Immature natural killer cell (primary cell): ENCODE measurements around the gene FAM228B. TPM values are rescaled to one million over a fixed set of nuclear protein-coding genes. Genes with fewer than 3 reads are reported as not detected.

Experiments used
- DNase-seq, 3 donors: peaks; one replicate each; pipeline ENCODE4 v3.0.0; 2022; ENCODE audit warnings: mixed read lengths in 1 of 3
- H3K27ac Mint-ChIP-seq, 6 donors: one replicate each; pipeline ENCODE4 v1.8.0; 2020; ENCODE audit warnings: mixed read lengths in 6 of 6, mild to moderate bottlenecking in 5 of 6, inconsistent platforms in 4 of 6, moderate library complexity in 3 of 6
- H3K27me3 Mint-ChIP-seq, 3 donors: one replicate each; pipeline ENCODE4 v1.8.0; 2020 to 2021; ENCODE audit warnings: low read depth in 3 of 3, mild to moderate bottlenecking in 3 of 3, mixed read lengths in 3 of 3, moderate library complexity in 3 of 3, inconsistent platforms in 1 of 3
- H3K36me3 Mint-ChIP-seq, 3 donors: one replicate each; pipeline ENCODE4 v1.8.0; 2020; ENCODE audit warnings: mixed read lengths in 3 of 3, inconsistent platforms in 2 of 3, mild to moderate bottlenecking in 2 of 3
- H3K4me1 Mint-ChIP-seq, 2 donors: one replicate each; pipeline ENCODE4 v1.8.0; 2020; ENCODE audit warnings: inconsistent platforms in 2 of 2, mild to moderate bottlenecking in 2 of 2, mixed read lengths in 2 of 2, moderate library complexity in 1 of 2
- H3K4me3 Mint-ChIP-seq, 5 donors: one replicate each; pipeline ENCODE4 v1.8.0; 2020; ENCODE audit warnings: mild to moderate bottlenecking in 5 of 5, mixed read lengths in 5 of 5, inconsistent platforms in 3 of 5, moderate library complexity in 3 of 5
- H3K9me3 Mint-ChIP-seq, 6 donors: one replicate each; pipeline ENCODE4 v1.8.0; 2020; ENCODE audit warnings: mild to moderate bottlenecking in 6 of 6, mixed read lengths in 6 of 6, inconsistent platforms in 4 of 6, moderate library complexity in 3 of 6
- polyA plus RNA-seq, 3 donors: library from polyadenylated mRNA; unstranded; fragments of 300-500 nt; fragmentation: Illumina TruSeq; gene quantifications; one replicate each; pipeline ENCODE4 v1.2.3, GENCODE V29; 2021

The FAM228B gene
- polyA plus RNA-seq, 3 donors from 2014 or later = 4.1 to 16.2 (median 16.1) TPM

DNA sequence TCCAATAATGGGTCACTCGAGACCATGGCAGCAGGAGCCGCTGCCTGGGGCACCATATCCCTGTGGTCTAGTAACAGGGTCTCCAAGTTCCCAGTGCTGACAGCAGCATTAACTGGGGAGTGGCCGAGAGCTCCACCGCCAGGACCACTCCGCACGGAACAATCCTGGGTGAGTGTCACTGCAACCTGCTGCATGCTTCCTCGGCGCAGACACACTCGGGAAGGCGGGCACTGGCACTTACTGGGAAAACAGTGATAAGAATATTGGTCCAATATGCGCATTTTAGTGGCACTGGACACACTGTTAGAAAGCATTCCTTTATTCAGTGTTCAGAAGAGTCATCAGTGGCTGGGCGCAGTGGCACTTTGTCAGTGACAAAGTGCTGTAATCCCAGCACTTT lies 81.2 kb downstream of the FAM228B start:
- Mint-ChIP-seq H3K27me3 (peaks cover 0 to 3% (median 1%) of the 10 kb centered on the region in 3 donors), H3K27ac (no peak overlapping the region), H3K4me1 (no peaks in the 10 kb centered on the region), H3K9me3 (no peaks in the 10 kb centered on the region), H3K4me3 (no peak overlapping the region), H3K36me3 (peaks cover 40 to 71% (median 46%) of the 10 kb centered on the region in 3 donors)
- DNase-seq = no peak

DNA sequence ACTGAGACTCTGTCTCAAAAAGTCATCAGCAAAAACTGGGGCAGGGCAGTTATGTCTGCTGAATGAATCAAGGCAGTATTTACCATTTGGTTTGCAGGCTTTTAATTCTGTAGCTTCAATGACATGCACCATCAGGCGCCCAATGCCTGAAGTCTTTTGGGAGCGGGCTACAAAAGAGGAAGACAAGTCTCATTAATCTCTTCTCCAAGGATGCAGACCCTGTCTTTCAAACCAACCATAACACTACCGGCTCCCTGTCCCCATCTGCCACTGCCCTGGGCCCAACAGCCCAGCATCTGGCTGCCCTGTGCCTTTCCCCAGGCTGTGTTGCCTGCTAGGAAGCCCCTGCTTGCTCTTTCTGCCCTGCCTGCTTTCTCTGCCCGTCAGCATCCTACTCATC lies 81.9 kb downstream of the FAM228B start:
- Mint-ChIP-seq H3K27me3 (peaks cover 0 to 3% (median 0%) of the 10 kb centered on the region in 3 donors), H3K9me3 (no peaks in the 10 kb centered on the region), H3K4me3 (no peak overlapping the region), H3K4me1 (no peaks in the 10 kb centered on the region), H3K36me3 (peaks cover 44 to 77% (median 46%) of the 10 kb centered on the region in 3 donors), H3K27ac (peak overlapping the region in 1 of 6 donors; percentile 58)
- no peak for DNase-seq

DNA sequence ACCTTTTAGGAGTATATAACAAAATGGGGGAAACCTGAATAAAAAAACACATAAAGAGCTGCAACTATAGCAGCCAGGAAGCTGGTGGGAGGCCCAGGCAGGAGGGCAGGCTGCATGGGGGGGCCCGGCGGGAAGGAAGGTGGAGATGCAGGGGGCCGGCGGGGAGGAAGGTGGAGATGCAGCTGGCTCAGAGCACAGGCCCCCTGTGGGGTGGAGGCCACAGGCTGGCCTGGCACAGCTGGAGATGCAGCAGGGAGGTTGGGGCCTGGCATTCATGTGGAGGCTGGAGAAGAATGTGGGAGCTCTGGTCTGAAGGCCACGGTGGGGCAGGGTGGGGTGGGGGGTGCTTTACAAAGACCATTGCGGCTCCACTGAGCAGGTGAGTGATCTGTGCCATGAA lies 83.0 kb downstream of the FAM228B start:
- H3K4me1 Mint-ChIP-seq = no peaks in the 10 kb centered on the region
- DNase-seq = no peak
- no peaks in the 10 kb centered on the region for H3K9me3 Mint-ChIP-seq
- H3K27me3 Mint-ChIP-seq = peaks cover 0 to 3% (median 0%) of the 10 kb centered on the region in 3 donors
- no peak overlapping the region for H3K4me3 Mint-ChIP-seq
- H3K36me3 Mint-ChIP-seq = peaks cover 42 to 78% (median 44%) of the 10 kb centered on the region in 3 donors
- peak overlapping the region in 1 of 6 donors; percentile 78 for H3K27ac Mint-ChIP-seq

DNA sequence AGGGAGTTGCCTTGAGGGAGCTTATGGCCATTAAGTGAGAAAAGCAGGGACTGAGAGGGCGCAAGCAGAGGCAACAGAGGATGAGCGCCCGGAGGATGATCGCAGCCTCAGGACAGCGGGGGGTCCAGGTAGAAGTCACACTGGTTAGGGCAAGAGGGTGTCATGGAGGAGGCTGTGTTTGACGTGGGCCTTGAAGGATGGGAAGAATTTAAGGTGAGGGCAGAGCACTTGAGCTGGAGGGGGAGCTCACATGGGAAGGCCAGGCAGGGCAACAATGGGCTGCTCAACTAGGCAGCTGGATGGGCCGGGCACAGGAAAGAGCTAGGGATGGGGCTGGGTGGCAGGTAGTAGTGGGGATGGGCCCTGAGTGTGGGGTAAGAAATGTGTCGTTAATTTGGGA lies 83.4 kb downstream of the FAM228B start:
- peaks cover 42 to 79% (median 47%) of the 10 kb centered on the region in 3 donors for H3K36me3 Mint-ChIP-seq
- DNase-seq = no peak
- no peaks in the 10 kb centered on the region for H3K9me3 Mint-ChIP-seq
- H3K4me3 Mint-ChIP-seq = no peak overlapping the region
- peak overlapping the region in 1 of 6 donors; percentile 7 for H3K27ac Mint-ChIP-seq
- no peaks in the 10 kb centered on the region for H3K4me1 Mint-ChIP-seq
- H3K27me3 Mint-ChIP-seq = peaks cover 0 to 3% (median 0%) of the 10 kb centered on the region in 3 donors

DNA sequence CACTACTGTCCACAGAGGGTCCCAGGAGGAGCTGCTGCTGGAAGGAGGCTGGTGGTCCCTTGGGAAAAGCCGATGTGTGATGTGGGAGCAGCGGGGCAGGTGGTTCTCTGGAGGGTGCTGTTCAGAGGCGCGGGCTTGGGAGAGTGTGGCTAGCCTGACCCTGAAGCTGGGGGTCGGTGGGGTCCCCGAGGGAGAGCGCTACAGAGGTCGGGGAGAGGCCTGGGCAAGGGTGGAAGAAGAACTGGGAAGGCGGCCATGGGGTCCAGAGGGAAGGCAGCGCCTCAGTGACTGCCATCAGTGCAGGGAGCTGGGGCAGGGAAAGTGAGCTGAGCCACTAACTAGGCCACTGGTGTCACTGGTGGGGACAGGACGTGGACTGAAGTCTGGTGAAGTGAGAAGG lies 84.1 kb downstream of the FAM228B start:
- Mint-ChIP-seq H3K27ac (peak overlapping the region in 1 of 6 donors; percentile 67), H3K4me1 (no peaks in the 10 kb centered on the region), H3K36me3 (peaks cover 42 to 80% (median 48%) of the 10 kb centered on the region in 3 donors), H3K27me3 (peaks cover 0 to 3% (median 0%) of the 10 kb centered on the region in 3 donors), H3K4me3 (no peak overlapping the region), H3K9me3 (no peaks in the 10 kb centered on the region)
- DNase-seq = no peak

DNA sequence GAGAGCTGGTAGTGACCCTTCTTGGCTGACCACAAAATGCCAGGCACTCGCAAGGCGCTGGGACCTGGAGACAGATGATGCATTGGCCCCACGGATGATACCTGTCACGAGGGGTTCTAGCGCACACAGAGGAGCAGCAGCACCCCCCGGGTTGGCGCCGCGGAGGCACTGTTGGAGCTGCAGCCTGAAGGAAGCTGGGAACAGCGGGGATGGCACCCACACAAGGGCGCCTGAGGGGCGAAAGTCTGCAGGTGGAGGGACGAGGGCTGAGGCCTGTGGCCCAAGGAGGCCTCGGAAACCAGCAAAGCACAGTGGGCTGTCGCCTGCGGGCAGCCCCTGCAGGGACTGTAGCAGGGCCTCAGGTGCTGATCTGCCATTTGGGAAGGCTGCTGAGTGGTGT lies 85.2 kb downstream of the FAM228B start:
- no peak for DNase-seq
- Mint-ChIP-seq H3K4me3 (no peak overlapping the region), H3K36me3 (peaks cover 47 to 78% (median 50%) of the 10 kb centered on the region in 3 donors), H3K9me3 (no peaks in the 10 kb centered on the region), H3K27ac (peak overlapping the region in 1 of 6 donors; percentile 30), H3K27me3 (peaks cover 0 to 3% (median 0%) of the 10 kb centered on the region in 3 donors), H3K4me1 (no peaks in the 10 kb centered on the region)

DNA sequence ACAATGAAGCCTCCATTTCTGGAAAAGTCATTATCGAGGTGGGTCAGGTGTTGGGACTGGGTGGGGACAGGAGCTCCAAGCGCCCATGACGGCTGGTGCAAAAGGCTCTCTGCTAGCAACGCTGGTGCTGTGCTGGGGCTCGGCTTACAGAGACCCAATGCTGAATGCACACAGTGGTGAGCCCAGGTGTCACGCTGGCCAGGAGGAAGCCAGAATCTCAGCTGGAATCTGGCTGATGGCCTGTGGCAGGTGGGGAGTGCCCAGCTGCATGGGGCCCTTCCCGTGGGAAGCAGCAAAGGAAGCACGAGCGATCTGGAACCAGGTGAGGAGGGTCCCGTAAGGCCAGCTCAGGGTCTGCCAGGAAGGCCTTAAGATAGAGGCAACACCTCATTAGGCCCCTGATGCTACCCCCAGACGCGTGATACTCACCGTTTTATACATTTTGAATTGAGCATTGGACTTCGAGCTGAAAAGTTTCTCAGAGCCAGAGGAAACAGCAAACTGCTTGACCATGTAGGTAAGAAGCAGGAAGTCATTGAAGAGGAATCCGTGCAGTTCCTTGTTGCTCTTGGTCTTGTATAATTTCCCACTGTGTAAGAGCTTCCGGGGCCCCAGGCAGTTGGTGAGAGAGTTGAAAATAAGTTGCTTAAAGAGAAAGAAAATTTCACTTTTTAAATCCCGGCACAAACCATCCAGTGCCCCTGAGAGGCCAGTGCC lies 86.3 kb downstream of the FAM228B start:
- Mint-ChIP-seq H3K27me3 (peaks cover 0 to 3% (median 0%) of the 10 kb centered on the region in 3 donors), H3K4me1 (no peaks in the 10 kb centered on the region), H3K4me3 (no peak overlapping the region), H3K36me3 (peaks cover 40 to 71% (median 44%) of the 10 kb centered on the region in 3 donors), H3K9me3 (no peaks in the 10 kb centered on the region), H3K27ac (no peak overlapping the region)
- DNase-seq = no peak

DNA sequence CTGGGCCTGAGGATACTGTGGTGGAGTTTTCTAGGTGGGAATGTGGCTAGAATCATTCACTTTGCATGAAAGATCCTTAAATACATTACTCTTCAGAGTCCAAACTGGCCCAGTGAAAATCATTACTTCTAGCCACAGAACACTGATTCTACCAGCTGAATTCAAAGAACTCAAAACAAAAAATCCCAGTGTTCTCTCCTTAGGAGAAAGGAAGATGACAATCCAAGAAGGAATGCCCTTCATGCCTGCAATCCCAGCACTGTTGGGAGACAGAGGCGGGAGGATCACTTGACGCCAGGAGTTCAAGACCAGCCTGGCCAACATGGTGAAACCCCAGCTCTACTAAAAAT lies 86.8 kb downstream of the FAM228B start:
- peaks cover 0 to 3% (median 0%) of the 10 kb centered on the region in 3 donors for H3K27me3 Mint-ChIP-seq
- peaks cover 40 to 66% (median 44%) of the 10 kb centered on the region in 3 donors for H3K36me3 Mint-ChIP-seq
- DNase-seq = no peak
- no peak overlapping the region for H3K4me3 Mint-ChIP-seq
- no peaks in the 10 kb centered on the region for H3K9me3 Mint-ChIP-seq
- peaks cover 0 to 2% of the 10 kb centered on the region in 2 donors for H3K4me1 Mint-ChIP-seq
- no peak overlapping the region for H3K27ac Mint-ChIP-seq

DNA sequence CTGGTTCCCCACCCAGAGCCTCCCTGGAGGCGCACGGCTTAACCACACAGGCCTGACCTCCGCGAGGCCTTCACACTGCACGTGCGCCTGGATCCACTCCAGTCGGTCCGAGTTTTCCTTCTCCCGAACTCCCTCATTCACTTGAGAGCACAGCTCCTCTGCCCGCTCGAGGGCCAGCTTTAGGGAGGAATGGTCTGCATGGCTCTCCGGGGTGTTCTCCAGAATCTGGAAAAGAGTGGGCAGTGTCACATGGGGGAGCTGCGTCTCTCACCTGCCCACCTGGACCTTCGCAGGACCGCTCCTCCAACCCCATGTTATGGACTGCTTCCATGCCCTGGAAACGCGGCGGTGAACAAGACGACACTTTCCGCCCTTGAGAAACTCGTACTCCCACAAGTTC lies 87.5 kb downstream of the FAM228B start:
- H3K36me3 Mint-ChIP-seq = peaks cover 41 to 61% (median 42%) of the 10 kb centered on the region in 3 donors
- H3K4me1 Mint-ChIP-seq = peaks cover 0 to 2% of the 10 kb centered on the region in 2 donors
- no peak for DNase-seq
- H3K27me3 Mint-ChIP-seq = peaks cover 0 to 3% (median 0%) of the 10 kb centered on the region in 3 donors
- H3K9me3 Mint-ChIP-seq = no peaks in the 10 kb centered on the region
- H3K27ac Mint-ChIP-seq = no peak overlapping the region
- H3K4me3 Mint-ChIP-seq = no peak overlapping the region

DNA sequence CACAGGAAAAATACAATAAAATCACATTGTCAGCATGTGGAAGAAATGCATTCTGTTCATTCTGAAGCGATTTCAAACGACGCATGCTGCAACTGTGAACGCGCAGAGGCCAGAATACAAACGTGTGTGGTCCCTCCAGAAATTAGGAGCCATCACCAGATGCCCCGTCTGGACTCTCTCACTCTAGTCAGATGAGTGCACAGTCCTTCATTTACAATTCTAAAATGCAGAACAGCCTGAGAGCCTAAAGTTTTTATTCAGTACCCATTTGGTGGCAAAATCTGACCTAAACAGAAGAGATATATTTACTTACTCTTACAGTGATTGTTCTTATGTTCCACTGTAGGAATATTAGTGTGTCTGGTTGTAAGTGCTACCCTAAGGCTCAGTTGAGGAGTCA lies 88.1 kb downstream of the FAM228B start:
- Mint-ChIP-seq H3K27me3 (peaks cover 0 to 3% (median 0%) of the 10 kb centered on the region in 3 donors), H3K9me3 (no peaks in the 10 kb centered on the region), H3K4me3 (no peak overlapping the region), H3K4me1 (peaks cover 0 to 2% of the 10 kb centered on the region in 2 donors), H3K36me3 (peaks cover 41 to 63% (median 43%) of the 10 kb centered on the region in 3 donors), H3K27ac (no peak overlapping the region)
- no peak for DNase-seq

DNA sequence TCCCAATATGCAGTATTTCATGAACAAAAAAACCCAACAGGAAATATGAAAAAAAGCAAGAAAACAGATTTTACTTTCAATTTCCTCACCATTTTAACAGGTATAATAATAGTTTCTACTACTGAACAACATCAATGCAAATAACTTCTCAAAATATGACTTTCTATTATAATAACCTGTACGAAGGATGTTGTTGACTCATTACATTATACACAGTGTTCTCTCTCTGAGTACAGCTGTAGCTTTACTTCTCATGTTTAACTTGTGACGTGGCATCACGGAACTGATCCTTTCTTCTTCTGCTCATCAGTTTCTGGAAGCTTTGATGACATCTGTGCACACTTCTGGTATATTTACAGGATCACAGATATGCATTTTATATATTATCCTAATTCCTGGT lies 91.6 kb downstream of the FAM228B start:
- Mint-ChIP-seq H3K27ac (peak overlapping the region in 2 of 6 donors; percentile 36 to 41), H3K9me3 (no peaks in the 10 kb centered on the region), H3K27me3 (no peaks in the 10 kb centered on the region), H3K36me3 (peaks cover 24 to 55% (median 34%) of the 10 kb centered on the region in 3 donors), H3K4me1 (peaks cover 0 to 2% of the 10 kb centered on the region in 2 donors), H3K4me3 (no peak overlapping the region)
- no peak for DNase-seq

Other genes starting within 250 kb of the FAM228B start
- gene ATAD2B, start 196.3 kb upstream of the FAM228B start, polyA plus RNA-seq = 10 to 100 TPM in 1 of 3 donors, 1 to 10 TPM in 2; 6.0 to 17.5 (median 8.4) TPM
- gene UBXN2A, start 183.0 kb upstream of the FAM228B start, polyA plus RNA-seq = 10 to 100 TPM; 11.3 to 16.2 (median 14.3) TPM
- gene MFSD2B, start 113.4 kb upstream of the FAM228B start, polyA plus RNA-seq = under 1 TPM in 1 of 3 donors, not detected in 2; 0.42 TPM
- 1 to 10 TPM; 2.5 to 6.3 (median 5.0) TPM for gene WDCP, start 76.1 kb upstream of the FAM228B start, polyA plus RNA-seq
- gene FKBP1B, start 73.7 kb upstream of the FAM228B start, polyA plus RNA-seq = 1 to 10 TPM; 5.3 to 8.6 (median 7.8) TPM
- gene SF3B6, start 47.1 kb upstream of the FAM228B start, polyA plus RNA-seq = 100 to 1,000 TPM; 173 to 199 (median 182) TPM
- 1 to 10 TPM in 1 of 3 donors, under 1 TPM in 1, not detected in 1; 0.69 to 1.2 TPM for gene TP53I3, start 38.6 kb upstream of the FAM228B start, polyA plus RNA-seq
- not detected for gene PFN4, start 135 bp upstream of the FAM228B start, polyA plus RNA-seq
- under 1 TPM; 0.14 to 0.41 (median 0.21) TPM for gene FAM228A, start 51.6 kb downstream of the FAM228B start, polyA plus RNA-seq
- 10 to 100 TPM; 33.7 to 83.8 (median 35.6) TPM for gene ITSN2, start 237.1 kb downstream of the FAM228B start, polyA plus RNA-seq